Measurements from ENCODE around the gene XPO6.

XPO6 gene

GRCh38 chr16:28059841-28060575 lies 151.8 kb downstream of the XPO6 start:
- Histone ChIP-seq H3K27ac (replicated peaks) (no peak overlapping the region), H3K27me3 (ENCODE audit: insufficient read depth, poor library complexity, severe bottlenecking) (peaks cover 42% of the 10 kb centered on the region), H3K4me3 (replicated peaks; ENCODE audit: insufficient read depth, low read length) (no peak overlapping the region)
- TF ChIP-seq POLR2AphosphoS5 (IDR thresholded peaks at IDR 0.05; ENCODE audit: low read depth): no peak
- no peak for TF ChIP-seq REST (IDR thresholded peaks at IDR 0.05; ENCODE audit: insufficient replicate concordance, low read depth)
- no peak for TF ChIP-seq SPI1 (IDR thresholded peaks at IDR 0.05; ENCODE audit: borderline replicate concordance, low read depth)
- TF ChIP-seq, protein P1, sequence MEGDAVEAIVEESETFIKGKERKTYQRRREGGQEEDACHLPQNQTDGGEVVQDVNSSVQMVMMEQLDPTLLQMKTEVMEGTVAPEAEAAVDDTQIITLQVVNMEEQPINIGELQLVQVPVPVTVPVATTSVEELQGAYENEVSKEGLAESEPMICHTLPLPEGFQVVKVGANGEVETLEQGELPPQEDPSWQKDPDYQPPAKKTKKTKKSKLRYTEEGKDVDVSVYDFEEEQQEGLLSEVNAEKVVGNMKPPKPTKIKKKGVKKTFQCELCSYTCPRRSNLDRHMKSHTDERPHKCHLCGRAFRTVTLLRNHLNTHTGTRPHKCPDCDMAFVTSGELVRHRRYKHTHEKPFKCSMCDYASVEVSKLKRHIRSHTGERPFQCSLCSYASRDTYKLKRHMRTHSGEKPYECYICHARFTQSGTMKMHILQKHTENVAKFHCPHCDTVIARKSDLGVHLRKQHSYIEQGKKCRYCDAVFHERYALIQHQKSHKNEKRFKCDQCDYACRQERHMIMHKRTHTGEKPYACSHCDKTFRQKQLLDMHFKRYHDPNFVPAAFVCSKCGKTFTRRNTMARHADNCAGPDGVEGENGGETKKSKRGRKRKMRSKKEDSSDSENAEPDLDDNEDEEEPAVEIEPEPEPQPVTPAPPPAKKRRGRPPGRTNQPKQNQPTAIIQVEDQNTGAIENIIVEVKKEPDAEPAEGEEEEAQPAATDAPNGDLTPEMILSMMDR (IDR thresholded peaks at IDR 0.05; ENCODE audit: insufficient read depth, low read length): no peak
- TF ChIP-seq GABPA (IDR thresholded peaks at IDR 0.05; ENCODE audit: low read depth): no peak
- DNase-seq (ENCODE audit: low read depth in 1 of 2, low spot score in 1 of 2): no peak

- no peak for TF ChIP-seq GABPA (IDR thresholded peaks at IDR 0.05; ENCODE audit: low read depth)
- H3K27me3 ChIP-seq (ENCODE audit: insufficient read depth, poor library complexity, severe bottlenecking): peaks cover 32% of the 10 kb centered on the region
- no peak overlapping the region for H3K4me3 ChIP-seq (replicated peaks; ENCODE audit: insufficient read depth, low read length)
- no peak overlapping the region for H3K27ac ChIP-seq (replicated peaks)
- DNase-seq (ENCODE audit: low read depth in 1 of 2, low spot score in 1 of 2): no peak
These were observed 152.8 kb downstream of the XPO6 start for GRCh38 chr16:28058839-28059589.

GRCh38 chr16:28057949-28058348 lies 153.8 kb downstream of the XPO6 start:
- Histone ChIP-seq H3K27me3 (ENCODE audit: insufficient read depth, poor library complexity, severe bottlenecking) (peaks cover 28% of the 10 kb centered on the region), H3K27ac (replicated peaks) (no peak overlapping the region), H3K4me3 (replicated peaks; ENCODE audit: insufficient read depth, low read length) (no peak overlapping the region)
- no peak for DNase-seq (ENCODE audit: low read depth in 1 of 2, low spot score in 1 of 2)
- TF ChIP-seq SPI1 (IDR thresholded peaks at IDR 0.05; ENCODE audit: borderline replicate concordance, low read depth): no peak
- TF ChIP-seq GABPA (IDR thresholded peaks at IDR 0.05; ENCODE audit: low read depth): no peak
- no peak for TF ChIP-seq POLR2AphosphoS5 (IDR thresholded peaks at IDR 0.05; ENCODE audit: low read depth)
- TF ChIP-seq, protein P1 (IDR thresholded peaks at IDR 0.05; ENCODE audit: insufficient read depth, low read length): no peak
- no peak for TF ChIP-seq REST (IDR thresholded peaks at IDR 0.05; ENCODE audit: insufficient replicate concordance, low read depth)

DNA sequence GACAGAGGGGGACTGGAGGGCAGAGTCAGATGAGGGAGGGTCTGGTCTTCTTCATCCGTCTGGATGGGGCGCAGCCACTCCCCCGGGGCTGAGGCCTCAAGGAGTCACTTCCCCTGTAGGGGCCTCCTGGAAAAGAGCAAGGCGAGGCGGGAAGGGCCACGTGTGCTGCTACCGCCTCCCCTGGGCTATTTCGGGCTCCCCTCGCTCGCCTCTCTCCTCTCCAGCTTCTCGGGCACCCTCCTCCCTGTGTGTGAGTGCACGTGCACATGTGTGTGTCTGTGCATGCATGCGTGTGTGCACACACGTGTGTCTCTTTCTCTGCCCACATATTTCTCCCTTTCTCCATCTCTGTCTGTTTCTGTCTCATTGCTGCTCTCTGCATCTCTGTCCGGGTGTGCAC lies 158.3 kb downstream of the XPO6 start:
- TF ChIP-seq GABPA (IDR thresholded peaks at IDR 0.05; ENCODE audit: low read depth) (no peak), SPI1 (IDR thresholded peaks at IDR 0.05; ENCODE audit: borderline replicate concordance, low read depth) (no peak), POLR2AphosphoS5 (IDR thresholded peaks at IDR 0.05; ENCODE audit: low read depth) (no peak), REST (IDR thresholded peaks at IDR 0.05; ENCODE audit: insufficient replicate concordance, low read depth) (no peak)
- TF ChIP-seq, protein P1 (IDR thresholded peaks at IDR 0.05; ENCODE audit: insufficient read depth, low read length): no peak
- Histone ChIP-seq H3K27me3 (ENCODE audit: insufficient read depth, poor library complexity, severe bottlenecking) (no peaks in the 10 kb centered on the region), H3K27ac (replicated peaks) (no peak overlapping the region), H3K4me3 (replicated peaks; ENCODE audit: insufficient read depth, low read length) (no peak overlapping the region)
- DNase-seq (ENCODE audit: low read depth in 1 of 2, low spot score in 1 of 2): no peak

All from HL-60 (cell line).